Skeletal muscle tissue (tissue), 5 donors: ENCODE data around the gene CYP19A1. TPM values are rescaled to one million over a fixed set of nuclear protein-coding genes. Genes with fewer than 3 reads are reported as not detected.

ENCODE experiments used
- H3K27ac ChIP-seq: one replicate; pipeline ENCODE4 v1.7.0; 2013; ENCODE audit warnings: mild to moderate bottlenecking, low read depth, low read length, inconsistent platforms
- H3K27me3 ChIP-seq, 3 donors: one replicate each; pipeline ENCODE4 v1.7.0; 2013; ENCODE audit warnings: low read length in 3 of 3; ENCODE audit not compliant: control insufficient read depth in 3 of 3, insufficient read depth in 3 of 3
- H3K36me3 ChIP-seq, 3 donors: one replicate each; pipeline ENCODE4 v1.7.0; 2013; ENCODE audit warnings: low read length in 3 of 3; ENCODE audit not compliant: control insufficient read depth in 3 of 3, insufficient read depth in 3 of 3
- H3K4me1 ChIP-seq, 3 donors: one replicate each; pipeline ENCODE4 v1.7.0; 2013; ENCODE audit warnings: low read length in 3 of 3, mild to moderate bottlenecking in 3 of 3; ENCODE audit not compliant: control insufficient read depth in 3 of 3, insufficient read depth in 3 of 3
- H3K4me3 ChIP-seq, 3 donors: one replicate each; pipeline ENCODE4 v1.7.0; 2013; ENCODE audit warnings: low read length in 3 of 3
- H3K9ac ChIP-seq, 3 donors: one replicate each; pipeline ENCODE4 v1.7.0; 2013; ENCODE audit warnings: low read length in 3 of 3, mild to moderate bottlenecking in 3 of 3, moderate library complexity in 2 of 3, low read depth in 1 of 3
- H3K9me3 ChIP-seq, 3 donors: one replicate each; pipeline ENCODE4 v1.7.0; 2013; ENCODE audit warnings: low read length in 3 of 3; ENCODE audit not compliant: control insufficient read depth in 3 of 3
- small RNA-seq: library from RNA; depleted of rRNA; stranded (forward); fragments of <200 nt; gene quantifications from one replicate; pipeline ENCODE3, GENCODE V24; 2014
- total RNA-seq: library from RNA; depleted of rRNA; stranded (reverse); fragments of >200 nt; gene quantifications from one replicate; pipeline ENCODE4 v1.2.3, GENCODE V29; 2014
- donor health status: Osteomylitis.

CYP19A1 gene
- total RNA-seq, 1 donor from 2014 or later, result 0.52 TPM

DNA sequence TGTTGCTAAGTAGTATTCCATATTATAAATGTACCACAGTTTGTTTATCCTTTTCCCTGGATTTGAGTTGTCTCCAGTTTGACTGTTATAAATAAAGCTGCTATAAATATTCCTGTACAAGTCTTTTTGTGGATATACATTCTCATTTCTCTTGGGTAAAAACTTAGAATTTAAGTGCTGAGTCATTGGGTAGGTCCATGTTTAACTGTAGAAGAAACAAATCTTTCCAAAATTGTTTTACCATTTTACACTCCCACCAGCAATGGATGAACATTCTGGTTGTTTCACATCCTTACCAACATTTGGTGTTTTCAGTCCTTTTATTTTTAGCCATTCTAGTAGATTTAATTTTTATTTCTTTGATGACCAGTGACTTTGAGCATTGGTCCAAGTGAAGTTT, 169.7 kb downstream of the CYP19A1 start:
- Histone ChIP-seq H3K9me3 (no peaks in the 10 kb centered on the region), H3K27ac (no peak overlapping the region), H3K27me3 (no peaks in the 10 kb centered on the region), H3K36me3 (no peaks in the 10 kb centered on the region), H3K4me3 (no peak overlapping the region), H3K9ac (no peak overlapping the region), H3K4me1 (peaks cover 3 to 16% (median 13%) of the 10 kb centered on the region in 3 donors)

- Histone ChIP-seq H3K9ac (peak overlapping the region in 2 of 3 donors; percentile 12 to 41), H3K36me3 (no peaks in the 10 kb centered on the region), H3K27me3 (no peaks in the 10 kb centered on the region), H3K9me3 (no peaks in the 10 kb centered on the region), H3K27ac (peak overlapping the region; percentile 71), H3K4me1 (peaks cover 8 to 11% (median 9%) of the 10 kb centered on the region in 3 donors), H3K4me3 (no peak overlapping the region)
Measured at GRCh38 chr15:51163843-51164242, 174.6 kb downstream of the CYP19A1 start.

- H3K4me3 ChIP-seq, result peak overlapping the region; percentile 23 to 64 (median 37)
Measured at GRCh38 chr15:51162865-51163762, 175.3 kb downstream of the CYP19A1 start.

DNA sequence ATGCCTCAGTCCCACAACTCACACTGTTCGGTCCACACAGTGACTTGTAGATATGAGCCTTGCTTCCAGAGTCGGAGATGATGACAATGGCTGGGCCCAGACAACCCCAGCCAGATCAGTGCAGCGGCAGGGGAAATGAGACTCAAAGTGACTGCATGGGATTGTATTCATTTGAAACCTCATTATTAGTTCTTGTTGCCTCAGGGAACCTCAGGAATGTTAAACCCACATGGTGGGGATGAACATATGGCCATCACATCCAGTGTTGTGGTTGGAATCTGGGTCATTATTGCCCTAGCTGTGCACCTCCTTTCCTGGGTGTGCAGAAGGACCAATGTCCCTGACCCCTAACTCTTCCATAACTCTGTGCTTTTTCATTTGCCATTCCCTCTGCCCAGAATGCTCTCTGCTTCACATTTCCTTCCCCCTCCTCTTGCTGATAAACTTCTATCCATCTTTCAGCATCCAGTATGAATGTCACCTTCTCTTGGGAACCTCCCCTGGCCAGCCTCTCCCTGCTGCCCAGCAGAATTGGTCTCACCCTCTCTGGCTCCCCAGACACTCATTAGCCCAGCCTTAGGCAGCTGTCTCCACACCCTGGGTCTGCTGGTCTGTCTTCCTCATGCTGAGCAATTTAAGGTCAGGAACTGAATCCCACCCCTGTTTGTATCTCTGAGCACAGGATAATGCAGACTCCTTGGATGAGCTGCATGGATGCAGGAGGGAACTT, 176.7 kb downstream of the CYP19A1 start:
- Histone ChIP-seq H3K4me3 (no peak overlapping the region), H3K27ac (no peak overlapping the region), H3K9ac (no peak overlapping the region), H3K4me1 (peaks cover 8 to 11% (median 9%) of the 10 kb centered on the region in 3 donors), H3K27me3 (no peaks in the 10 kb centered on the region), H3K36me3 (no peaks in the 10 kb centered on the region), H3K9me3 (no peaks in the 10 kb centered on the region)

More at GRCh38 chr15:51162865-51163762, 175.3 kb downstream of the CYP19A1 start:
- Histone ChIP-seq H3K27ac (peak overlapping the region; percentile 71), H3K4me1 (peaks cover 8 to 11% (median 9%) of the 10 kb centered on the region in 3 donors), H3K27me3 (no peaks in the 10 kb centered on the region), H3K9me3 (no peaks in the 10 kb centered on the region), H3K36me3 (no peaks in the 10 kb centered on the region), H3K9ac (peak overlapping the region; percentile 12 to 73 (median 41))

DNA sequence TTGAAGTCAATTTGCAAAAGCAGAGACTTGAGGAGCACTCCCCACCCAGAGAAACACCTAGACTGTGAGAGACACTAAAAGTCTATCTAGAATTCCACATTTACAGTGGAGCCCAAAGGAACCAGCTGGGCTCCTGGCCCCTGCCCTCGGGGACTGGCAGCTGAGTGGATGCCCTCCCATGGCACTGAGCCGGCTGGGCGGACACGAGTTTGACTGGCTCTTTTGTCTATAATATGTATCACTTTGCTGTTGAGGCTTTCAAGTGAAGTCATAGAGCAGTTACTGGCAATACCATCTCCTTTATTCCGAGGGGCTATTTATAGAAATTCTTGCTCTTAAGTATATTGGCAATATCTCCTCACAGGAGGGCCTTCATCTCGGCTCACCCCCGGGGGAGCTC, 177.9 kb downstream of the CYP19A1 start:
- Histone ChIP-seq H3K4me1 (peaks cover 11 to 14% (median 13%) of the 10 kb centered on the region in 3 donors), H3K4me3 (no peak overlapping the region), H3K9ac (no peak overlapping the region), H3K36me3 (no peaks in the 10 kb centered on the region), H3K27ac (no peak overlapping the region), H3K27me3 (peaks cover 0 to 6% (median 0%) of the 10 kb centered on the region in 3 donors), H3K9me3 (no peaks in the 10 kb centered on the region)

Small RNA genes within 50 kb of the gene (small RNA-seq; reads per million reads assigned to genes)
- gene AC020891.4 (not detected), gene MIR4713 (not detected), gene MIR7973-1 (not detected)

Other genes starting within 250 kb of the CYP19A1 start
- gene TNFAIP8L3, start 243.7 kb downstream of the CYP19A1 start, total RNA-seq, result 2.1 TPM
- gene GLDN, start 3.1 kb upstream of the CYP19A1 start, total RNA-seq, result 3.7 TPM